ACHN (cell line): ENCODE data around the gene MPL.

Experiments
- DNase-seq: peaks from one replicate; pipeline ENCODE4 v3.0.0-alpha.2; 2015
- in situ Hi-C: cut with HindIII; loops from 2 replicates; pipeline ENCODE4 v1.10.0; 2017; ENCODE audit warnings: low sequenced_read_pairs, low pct_ligation_motif_present, low pct_unique_long_range_greater_than_20kb

MPL gene

DNA sequence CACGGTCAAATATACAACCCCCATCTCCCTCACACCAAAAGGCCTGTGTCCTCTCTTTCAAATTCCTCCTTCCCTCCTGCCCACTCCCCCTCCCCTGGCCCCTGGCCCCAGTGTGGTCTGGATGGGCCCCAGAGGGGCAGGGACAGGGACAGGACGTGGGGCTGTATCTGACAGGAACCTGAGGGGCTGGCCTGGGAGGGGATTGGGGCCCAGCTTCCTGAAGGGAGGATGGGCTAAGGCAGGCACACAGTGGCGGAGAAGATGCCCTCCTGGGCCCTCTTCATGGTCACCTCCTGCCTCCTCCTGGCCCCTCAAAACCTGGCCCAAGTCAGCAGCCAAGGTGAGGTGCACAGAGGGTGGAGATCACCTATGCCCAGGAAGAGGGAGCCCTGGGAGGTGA is at the start of gene MPL:
Gene MPL (plus strand): TSS at position 231 of the 400 bp plus-strand sequence. CDS start 31 bp downstream, at position 262.
- in situ Hi-C loops, result no loop called here
- no peak for DNase-seq

- DNase-seq, result no peak
- in situ Hi-C loops, result no loop called here
These were observed 49.4 kb upstream of the MPL start for GRCh38 chr1:43288058-43288784.

GRCh38 chr1:43288785-43289706 is 48.6 kb upstream of the MPL start:
- in situ Hi-C loops, result no loop called here
- DNase-seq, result no peak

DNA sequence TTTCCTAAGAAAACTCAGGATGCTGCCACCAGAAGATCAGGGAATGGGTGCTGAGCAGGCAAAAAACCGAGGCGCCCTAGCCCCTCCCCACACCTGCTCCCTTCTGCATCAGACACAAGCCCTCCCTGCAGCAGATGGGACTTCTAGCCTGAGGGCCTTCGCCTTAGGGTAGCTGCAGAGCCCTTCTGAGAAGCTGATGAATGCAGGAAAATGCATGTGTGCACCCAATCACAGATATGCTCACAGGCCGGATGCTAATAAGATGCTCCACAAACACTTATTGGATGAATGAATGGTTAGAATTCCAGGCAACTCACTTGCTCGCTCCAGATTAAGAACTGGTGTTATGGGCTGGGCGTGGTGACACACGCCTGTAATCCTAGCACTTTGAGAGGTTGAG is 45.4 kb upstream of the MPL start:
- in situ Hi-C loops, result no loop called here
- DNase-seq, result no peak

- no peak for DNase-seq
- in situ Hi-C loops, result no loop called here
These were observed 44.9 kb upstream of the MPL start for GRCh38 chr1:43292679-43293078.

DNA sequence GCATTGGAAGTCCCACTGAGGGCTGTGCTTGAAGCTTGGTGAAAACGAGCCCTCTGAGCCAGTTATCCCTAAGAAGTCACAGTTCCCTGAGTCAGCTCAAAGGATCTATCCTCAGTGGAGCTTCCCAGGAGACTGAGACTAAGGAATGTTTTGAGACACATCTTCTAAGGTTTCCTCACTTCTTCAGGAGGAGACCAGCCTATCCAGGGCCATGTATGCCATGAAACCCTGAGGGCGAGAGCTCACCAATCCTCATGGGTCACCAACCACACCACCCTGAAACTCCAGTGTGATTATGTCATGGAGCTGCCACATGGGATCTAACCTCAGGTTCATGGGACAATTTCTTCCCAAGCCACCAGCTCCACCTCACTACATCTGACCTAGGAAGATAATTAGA is 44.4 kb upstream of the MPL start:
- in situ Hi-C loops, result no loop called here
- DNase-seq, result no peak

DNA sequence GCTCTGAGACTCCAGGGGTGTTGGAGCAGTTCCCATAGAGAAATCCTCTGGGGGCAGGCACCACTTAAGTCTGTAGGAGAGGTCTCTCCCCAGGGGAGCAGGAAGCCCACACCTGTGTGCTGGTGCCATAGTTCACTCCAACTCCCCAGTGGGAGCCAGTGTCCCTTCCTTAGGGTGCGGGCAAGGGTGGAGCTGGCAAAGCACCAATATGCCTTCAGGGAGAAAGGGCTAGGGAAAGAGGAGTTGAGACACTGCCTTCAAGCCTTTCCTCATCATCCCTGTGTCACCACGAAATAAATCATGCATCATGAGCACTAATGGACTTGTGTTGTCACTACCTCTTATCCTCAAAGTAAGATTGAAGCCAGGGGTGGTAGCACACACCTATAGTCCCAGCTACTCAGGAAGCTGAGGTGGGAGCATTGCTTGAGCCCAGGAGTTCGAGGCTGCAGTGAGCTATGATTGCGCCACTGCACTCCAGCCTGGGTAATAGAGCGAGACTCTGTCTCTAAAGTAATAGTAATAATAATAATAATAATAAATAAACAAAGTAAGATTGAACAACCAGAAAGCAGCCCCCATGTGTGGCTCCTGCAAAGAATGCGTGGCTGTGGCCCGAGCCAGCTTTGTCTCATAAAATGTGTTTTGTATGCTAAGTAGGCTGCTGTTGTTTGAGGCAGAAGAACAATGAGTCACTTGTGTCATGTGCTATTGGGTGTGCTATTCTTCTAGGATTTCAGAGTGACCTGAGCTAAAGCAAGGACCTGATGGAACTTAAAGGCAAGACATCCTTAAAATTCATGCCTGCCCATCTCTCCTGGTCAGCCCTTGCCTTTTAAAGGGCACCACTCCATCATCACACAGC is 43.5 kb upstream of the MPL start:
- DNase-seq, result no peak
- in situ Hi-C loops, result no loop called here

DNA sequence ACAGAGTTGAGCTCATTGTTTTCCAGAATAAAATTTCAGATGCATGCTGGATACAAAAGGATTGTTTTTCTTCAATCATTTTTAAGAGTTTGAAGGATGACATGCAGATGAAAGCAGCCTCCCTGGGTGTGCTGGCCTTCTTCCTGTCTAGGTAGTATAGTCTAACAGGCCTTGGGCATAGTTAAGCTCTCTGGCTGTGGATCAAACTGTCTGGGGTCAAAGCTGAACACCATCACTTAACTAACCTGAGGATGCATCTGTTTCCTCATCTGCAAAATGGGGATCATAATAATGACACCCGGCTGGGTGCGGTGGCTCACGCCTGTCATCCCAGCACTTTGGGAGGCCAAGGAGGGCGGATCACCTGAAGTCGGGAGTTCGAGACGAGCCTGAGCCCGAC is 42.9 kb upstream of the MPL start:
- DNase-seq, result no peak
- in situ Hi-C loops, result no loop called here

DNA sequence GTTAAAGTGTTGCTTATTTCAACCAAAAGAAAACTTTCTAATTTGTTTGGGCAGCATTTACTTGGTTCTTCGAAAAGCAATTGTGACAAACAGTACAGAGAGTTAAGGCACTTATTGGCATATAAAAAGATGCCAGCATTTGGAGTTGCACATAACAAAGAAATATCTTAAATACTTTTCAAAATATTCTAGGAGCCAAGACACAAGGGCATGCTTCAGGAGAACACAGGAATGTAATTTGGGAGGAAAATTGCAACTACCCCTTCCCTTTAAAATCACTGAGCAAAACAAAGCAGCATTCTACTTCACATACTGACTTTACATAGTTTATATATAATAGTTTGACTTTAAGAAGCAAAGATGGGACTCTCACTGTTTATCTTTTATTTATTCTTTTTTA is 41.4 kb upstream of the MPL start:
- in situ Hi-C loops, result no loop called here
- no peak for DNase-seq

DNA sequence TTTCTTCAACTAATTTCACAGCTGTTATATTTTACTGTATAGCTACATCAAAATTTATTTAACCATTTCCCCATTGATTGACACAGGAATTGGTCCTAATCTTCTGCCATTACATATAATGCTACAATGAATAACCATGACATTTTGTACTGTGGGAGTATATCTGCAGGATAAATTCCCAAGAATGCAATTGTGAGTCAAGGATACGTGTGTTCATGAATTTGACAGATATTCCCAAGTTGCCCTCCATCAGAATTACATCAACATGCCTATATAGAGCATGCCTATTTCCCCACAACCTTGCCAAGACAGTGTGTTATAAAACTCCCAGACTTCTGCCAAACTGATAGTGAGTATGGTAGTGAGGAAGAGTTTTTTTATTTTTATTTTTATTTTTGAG is 39.6 kb upstream of the MPL start:
- in situ Hi-C loops, result no loop called here
- DNase-seq, result no peak

- DNase-seq, result no peak
- in situ Hi-C loops, result no loop called here
These were observed 38.5 kb upstream of the MPL start for GRCh38 chr1:43299101-43299500.

- in situ Hi-C loops, result no loop called here
- DNase-seq, result no peak
These were observed 37.1 kb upstream of the MPL start, which contains the start of gene TIE1 for GRCh38 chr1:43300378-43301094. TSS of gene TIE1 (plus strand) at chr1:43300982. CDS start at chr1:43301072, 90 bp downstream.

DNA sequence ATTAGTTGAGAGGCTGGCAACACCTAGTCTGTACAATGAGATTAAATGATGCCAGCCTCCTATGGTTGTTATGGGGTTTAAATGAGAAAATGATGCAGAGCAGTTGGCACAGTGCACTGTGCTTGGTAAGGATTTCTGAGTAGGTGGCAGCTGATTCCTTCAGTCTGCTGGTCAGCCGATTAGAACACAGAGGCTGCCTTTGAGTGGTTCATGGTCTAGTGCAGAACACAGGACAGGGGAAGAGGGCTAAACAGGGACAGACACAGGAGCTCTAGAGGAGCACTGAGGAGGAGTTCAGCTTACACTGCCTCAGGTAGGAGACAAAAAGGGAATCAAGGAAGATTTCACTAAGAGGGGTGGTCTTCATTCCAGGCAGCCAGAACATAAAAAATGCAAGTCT is 35.4 kb upstream of the MPL start:
- in situ Hi-C loops, result no loop called here
- no peak for DNase-seq

GRCh38 chr1:43302721-43303470 is 34.7 kb upstream of the MPL start:
- in situ Hi-C loops, result no loop called here
- DNase-seq, result no peak

DNA sequence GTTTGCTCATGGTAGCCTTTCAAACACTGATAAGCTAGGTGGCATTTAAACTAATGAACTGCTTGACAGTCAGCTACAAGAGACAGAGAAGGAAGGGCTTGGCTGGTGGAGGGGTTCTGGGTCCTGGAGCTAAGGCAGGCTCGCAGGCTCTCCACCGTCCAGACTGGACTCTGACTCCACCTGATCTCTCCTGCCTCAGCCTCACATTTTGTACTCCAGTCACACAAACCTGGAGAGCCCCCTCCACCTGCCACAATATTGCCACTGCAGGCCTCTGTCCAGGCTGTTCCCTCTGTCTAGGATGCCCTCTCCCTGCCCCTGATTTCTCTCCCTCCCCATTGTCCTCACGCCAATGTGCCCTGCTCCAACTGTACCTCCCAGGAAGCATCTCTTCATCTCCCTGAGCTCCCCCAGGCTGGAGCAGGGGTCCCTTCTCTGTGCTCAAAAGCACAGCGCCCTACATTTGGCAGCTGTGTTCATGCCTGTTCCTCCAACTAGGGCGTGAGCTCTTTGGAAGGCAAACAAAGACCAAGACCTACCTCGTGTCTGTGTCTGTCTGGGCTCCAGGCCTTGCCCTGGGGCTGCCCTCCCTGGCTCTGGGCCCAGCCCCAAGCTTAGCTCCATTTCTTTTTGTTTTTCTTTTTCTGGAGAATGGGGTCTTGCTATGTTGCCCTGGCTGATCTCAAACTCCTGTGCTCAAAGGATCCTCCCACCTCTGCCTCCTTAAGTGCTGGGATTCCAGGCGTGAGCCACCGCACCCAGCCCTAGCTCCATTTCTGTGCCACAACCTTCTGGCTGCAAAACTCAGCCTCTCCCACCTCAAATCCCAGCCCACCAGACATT is 33.9 kb upstream of the MPL start:
- DNase-seq, result no peak
- in situ Hi-C loops, result no loop called here

DNA sequence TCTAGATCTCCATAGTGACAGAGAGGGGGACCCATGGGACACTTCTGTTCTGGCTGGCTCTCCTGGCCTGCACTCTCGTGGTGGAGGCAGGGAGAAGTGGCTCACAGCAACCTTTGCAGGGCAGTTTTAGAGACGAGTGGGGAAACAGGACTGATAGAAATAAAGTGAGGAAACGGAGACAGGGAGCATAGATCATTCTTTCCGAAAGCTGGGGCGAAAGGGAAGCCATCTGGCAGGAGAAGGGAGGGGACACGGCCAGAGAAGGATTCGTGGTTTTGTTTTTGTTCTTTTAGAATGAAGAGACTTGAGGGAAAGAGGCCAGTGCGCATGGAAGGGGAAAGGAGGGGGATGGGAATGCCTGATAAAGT is 33.3 kb upstream of the MPL start:
- no peak for DNase-seq

GRCh38 chr1:43304771-43305300 is 32.8 kb upstream of the MPL start:
- in situ Hi-C loops, result no loop called here

More for the DNA sequence above, 33.3 kb upstream of the MPL start:
- in situ Hi-C loops, result no loop called here

More at GRCh38 chr1:43304771-43305300, 32.8 kb upstream of the MPL start:
- no peak for DNase-seq
